ENCODE results near the gene PAX5.

The PAX5 gene

DNA sequence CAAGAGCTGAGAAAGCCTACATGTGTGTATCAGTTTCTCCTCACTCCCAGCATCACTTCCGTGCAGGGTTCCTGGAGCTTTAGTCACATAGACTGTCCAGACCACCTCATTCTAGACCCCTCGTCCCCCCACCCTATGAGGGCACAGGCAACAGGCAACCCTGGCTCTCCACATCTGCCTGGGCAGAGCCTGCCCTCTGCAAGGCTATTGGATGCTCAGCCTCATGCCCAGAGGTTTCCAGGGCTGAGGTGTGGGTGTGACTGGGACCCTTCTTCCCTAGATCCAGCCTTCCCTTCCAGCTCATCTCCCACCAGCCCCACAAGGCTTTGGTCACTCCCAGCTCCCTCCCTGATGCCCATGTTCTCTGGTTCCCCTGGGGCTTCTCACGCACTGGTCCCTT is 161.4 kb downstream of the PAX5 start:
- H3K9me3 ChIP-seq (ENCODE audit: control insufficient read depth, insufficient read depth, low read depth, low read length): no peaks in the 10 kb centered on the region
- POLR2A ChIA-PET: interaction anchor here (0.6 to 1.5 kb wide), 5 partner anchors 31 to 177 kb away, joined by 3 to 6 read pairs (median 4); no protein-coding TSS in a partner anchor
- no peak overlapping the region for H3K4me3 ChIP-seq (ENCODE audit: low read depth, low read length)
- no peaks in the 10 kb centered on the region for H3K4me1 ChIP-seq (ENCODE audit: control insufficient read depth, insufficient read depth, low read length)
- CTCF ChIA-PET: interaction anchor here (0.6 to 9.8 kb wide), 61 partner anchors 10 to 938 kb away, joined by 3 to 448 read pairs (median 4); no protein-coding TSS in a partner anchor
- H3K36me3 ChIP-seq (ENCODE audit: control insufficient read depth in 2 of 2, insufficient read depth in 1 of 2, low read length in 2 of 2): no peaks in the 10 kb centered on the region
- no peak for TF ChIP-seq EGR2 (tag by site-specific recombination; IDR thresholded peaks at IDR 0.05; ENCODE audit: low read depth)
- no peak for TF ChIP-seq ZNF621 (tag by site-specific recombination; IDR thresholded peaks at IDR 0.05)
- no peak for TF ChIP-seq ZSCAN30 (tag by site-specific recombination; IDR thresholded peaks at IDR 0.05)
- no peak for TF ChIP-seq OSR2 (tag by site-specific recombination; IDR thresholded peaks at IDR 0.05)
- TF ChIP-seq, protein P1, sequence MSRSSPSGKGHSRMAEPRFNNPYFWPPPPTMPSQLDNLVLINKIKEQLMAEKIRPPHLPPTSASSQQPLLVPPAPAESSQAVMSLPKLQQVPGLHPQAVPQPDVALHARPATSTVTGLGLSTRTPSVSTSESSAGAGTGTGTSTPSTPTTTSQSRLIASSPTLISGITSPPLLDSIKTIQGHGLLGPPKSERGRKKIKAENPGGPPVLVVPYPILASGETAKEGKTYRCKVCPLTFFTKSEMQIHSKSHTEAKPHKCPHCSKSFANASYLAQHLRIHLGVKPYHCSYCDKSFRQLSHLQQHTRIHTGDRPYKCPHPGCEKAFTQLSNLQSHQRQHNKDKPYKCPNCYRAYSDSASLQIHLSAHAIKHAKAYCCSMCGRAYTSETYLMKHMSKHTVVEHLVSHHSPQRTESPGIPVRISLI (tag by site-specific recombination; IDR thresholded peaks at IDR 0.05): no peak
- TF ChIP-seq ZBTB21 (tag by site-specific recombination; IDR thresholded peaks at IDR 0.05): no peak
- TF ChIP-seq ZNF610 (tag by site-specific recombination; IDR thresholded peaks at IDR 0.05; ENCODE audit: borderline replicate concordance): no peak
- no peak for TF ChIP-seq ZNF112 (tag by site-specific recombination; IDR thresholded peaks at IDR 0.05)
- TF ChIP-seq, protein P2, sequence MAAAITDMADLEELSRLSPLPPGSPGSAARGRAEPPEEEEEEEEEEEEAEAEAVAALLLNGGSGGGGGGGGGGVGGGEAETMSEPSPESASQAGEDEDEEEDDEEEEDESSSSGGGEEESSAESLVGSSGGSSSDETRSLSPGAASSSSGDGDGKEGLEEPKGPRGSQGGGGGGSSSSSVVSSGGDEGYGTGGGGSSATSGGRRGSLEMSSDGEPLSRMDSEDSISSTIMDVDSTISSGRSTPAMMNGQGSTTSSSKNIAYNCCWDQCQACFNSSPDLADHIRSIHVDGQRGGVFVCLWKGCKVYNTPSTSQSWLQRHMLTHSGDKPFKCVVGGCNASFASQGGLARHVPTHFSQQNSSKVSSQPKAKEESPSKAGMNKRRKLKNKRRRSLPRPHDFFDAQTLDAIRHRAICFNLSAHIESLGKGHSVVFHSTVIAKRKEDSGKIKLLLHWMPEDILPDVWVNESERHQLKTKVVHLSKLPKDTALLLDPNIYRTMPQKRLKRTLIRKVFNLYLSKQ (tag by site-specific recombination; IDR thresholded peaks at IDR 0.05; ENCODE audit: borderline replicate concordance): no peak
- TF ChIP-seq, protein P3, sequence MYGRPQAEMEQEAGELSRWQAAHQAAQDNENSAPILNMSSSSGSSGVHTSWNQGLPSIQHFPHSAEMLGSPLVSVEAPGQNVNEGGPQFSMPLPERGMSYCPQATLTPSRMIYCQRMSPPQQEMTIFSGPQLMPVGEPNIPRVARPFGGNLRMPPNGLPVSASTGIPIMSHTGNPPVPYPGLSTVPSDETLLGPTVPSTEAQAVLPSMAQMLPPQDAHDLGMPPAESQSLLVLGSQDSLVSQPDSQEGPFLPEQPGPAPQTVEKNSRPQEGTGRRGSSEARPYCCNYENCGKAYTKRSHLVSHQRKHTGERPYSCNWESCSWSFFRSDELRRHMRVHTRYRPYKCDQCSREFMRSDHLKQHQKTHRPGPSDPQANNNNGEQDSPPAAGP (tag by site-specific recombination; IDR thresholded peaks at IDR 0.05): no peak
- no peak for TF ChIP-seq ZFP41 (tag by site-specific recombination; IDR thresholded peaks at IDR 0.05; ENCODE audit: borderline replicate concordance)
- no peak for TF ChIP-seq ZNF423 (tag by site-specific recombination; IDR thresholded peaks at IDR 0.05)
- no peak for TF ChIP-seq ZNF791 (tag by site-specific recombination; IDR thresholded peaks at IDR 0.05)
- TF ChIP-seq ZSCAN23 (tag by site-specific recombination; IDR thresholded peaks at IDR 0.05): no peak
- no peak for TF ChIP-seq ZNF354C (tag by site-specific recombination; IDR thresholded peaks at IDR 0.05; ENCODE audit: borderline replicate concordance, low read depth)
- no peak for TF ChIP-seq ZBTB7A (tag by site-specific recombination; IDR thresholded peaks at IDR 0.05; ENCODE audit: low read depth)
- no peak for TF ChIP-seq ZNF544 (tag by site-specific recombination; IDR thresholded peaks at IDR 0.05)
- no peak for TF ChIP-seq ZSCAN16 (tag by site-specific recombination; IDR thresholded peaks at IDR 0.05)
- no peak overlapping the region for H3K27ac ChIP-seq (ENCODE audit: extremely low read depth, low read depth, low read length)

DNA sequence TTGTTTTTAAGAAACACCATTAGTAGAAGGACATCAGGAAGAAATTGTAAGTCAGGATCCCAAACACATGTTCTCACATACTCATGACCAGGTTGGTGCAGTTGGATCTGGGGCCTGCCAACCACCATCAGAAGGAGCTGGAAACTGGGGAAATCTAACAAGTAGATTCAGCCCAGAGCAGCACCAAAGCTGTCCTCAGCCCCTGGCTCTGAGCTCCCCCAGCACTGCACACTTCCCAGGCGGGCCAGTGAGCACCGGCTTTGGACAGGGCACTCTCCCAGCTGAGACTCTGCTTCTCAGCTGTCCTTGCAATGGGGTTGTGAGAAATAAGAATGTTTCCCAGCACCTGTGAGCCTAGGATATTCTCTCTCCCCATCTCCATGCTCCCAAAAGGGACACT is 162.5 kb downstream of the PAX5 start:
- no peaks in the 10 kb centered on the region for H3K4me1 ChIP-seq (ENCODE audit: control insufficient read depth, insufficient read depth, low read length)
- ChIA-PET POLR2A (no interaction called here), CTCF (interaction anchor here (0.6 to 9.8 kb wide), 7 partner anchors 9 to 319 kb away, joined by 3 to 448 read pairs (median 51); no protein-coding TSS in a partner anchor)
- H3K27ac ChIP-seq (ENCODE audit: extremely low read depth, low read depth, low read length): no peak overlapping the region
- TF ChIP-seq GLIS1 (tag by site-specific recombination; IDR thresholded peaks at IDR 0.05) (no peak), ZNF585B (tag by site-specific recombination; IDR thresholded peaks at IDR 0.05) (no peak), ZFP41 (tag by site-specific recombination; IDR thresholded peaks at IDR 0.05; ENCODE audit: borderline replicate concordance) (no peak), ZNF658 (tag by site-specific recombination; IDR thresholded peaks at IDR 0.05) (no peak), ZNF776 (tag by site-specific recombination; IDR thresholded peaks at IDR 0.05; ENCODE audit: borderline replicate concordance) (no peak), ZNF404 (tag by site-specific recombination; IDR thresholded peaks at IDR 0.05) (no peak), ZNF629 (tag by site-specific recombination; IDR thresholded peaks at IDR 0.05) (no peak), KLF9 (tag by site-specific recombination; IDR thresholded peaks at IDR 0.05; ENCODE audit: low read depth) (no peak), ZNF555 (tag by site-specific recombination; conservative IDR thresholded peaks at IDR 0.05) (no peak), ZBTB20 (tag by site-specific recombination; IDR thresholded peaks at IDR 0.05) (no peak), ZNF133 (tag by site-specific recombination; IDR thresholded peaks at IDR 0.05) (no peak)
- TF ChIP-seq, protein P4, sequence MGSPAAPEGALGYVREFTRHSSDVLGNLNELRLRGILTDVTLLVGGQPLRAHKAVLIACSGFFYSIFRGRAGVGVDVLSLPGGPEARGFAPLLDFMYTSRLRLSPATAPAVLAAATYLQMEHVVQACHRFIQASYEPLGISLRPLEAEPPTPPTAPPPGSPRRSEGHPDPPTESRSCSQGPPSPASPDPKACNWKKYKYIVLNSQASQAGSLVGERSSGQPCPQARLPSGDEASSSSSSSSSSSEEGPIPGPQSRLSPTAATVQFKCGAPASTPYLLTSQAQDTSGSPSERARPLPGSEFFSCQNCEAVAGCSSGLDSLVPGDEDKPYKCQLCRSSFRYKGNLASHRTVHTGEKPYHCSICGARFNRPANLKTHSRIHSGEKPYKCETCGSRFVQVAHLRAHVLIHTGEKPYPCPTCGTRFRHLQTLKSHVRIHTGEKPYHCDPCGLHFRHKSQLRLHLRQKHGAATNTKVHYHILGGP (tag by site-specific recombination; IDR thresholded peaks at IDR 0.05): no peak
- TF ChIP-seq, protein P5, sequence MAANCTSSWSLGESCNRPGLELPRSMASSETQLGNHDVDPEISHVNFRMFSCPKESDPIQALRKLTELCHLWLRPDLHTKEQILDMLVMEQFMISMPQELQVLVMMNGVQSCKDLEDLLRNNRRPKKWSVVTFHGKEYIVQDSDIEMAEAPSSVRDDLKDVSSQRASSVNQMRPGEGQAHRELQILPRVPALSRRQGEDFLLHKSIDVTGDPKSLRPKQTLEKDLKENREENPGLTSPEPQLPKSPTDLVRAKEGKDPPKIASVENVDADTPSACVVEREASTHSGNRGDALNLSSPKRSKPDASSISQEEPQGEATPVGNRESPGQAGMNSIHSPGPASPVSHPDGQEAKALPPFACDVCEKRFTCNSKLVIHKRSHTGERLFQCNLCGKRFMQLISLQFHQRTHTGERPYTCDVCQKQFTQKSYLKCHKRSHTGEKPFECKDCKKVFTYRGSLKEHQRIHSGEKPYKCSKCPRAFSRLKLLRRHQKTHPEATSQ (tag by site-specific recombination; IDR thresholded peaks at IDR 0.05): no peak
- no peaks in the 10 kb centered on the region for H3K9me3 ChIP-seq (ENCODE audit: control insufficient read depth, insufficient read depth, low read depth, low read length)
- H3K4me3 ChIP-seq (ENCODE audit: low read depth, low read length): no peak overlapping the region
- H3K36me3 ChIP-seq (ENCODE audit: control insufficient read depth in 2 of 2, insufficient read depth in 1 of 2, low read length in 2 of 2): no peaks in the 10 kb centered on the region

Measured in HEK293 (cell line).